ENCODE data around the gene CLDN22.
"Not testable (repeated sequence)": the region's sequence is repeated elsewhere in the genome, so short reads cannot be mapped to it uniquely, and the experiment has no call there.

CLDN22 gene

DNA sequence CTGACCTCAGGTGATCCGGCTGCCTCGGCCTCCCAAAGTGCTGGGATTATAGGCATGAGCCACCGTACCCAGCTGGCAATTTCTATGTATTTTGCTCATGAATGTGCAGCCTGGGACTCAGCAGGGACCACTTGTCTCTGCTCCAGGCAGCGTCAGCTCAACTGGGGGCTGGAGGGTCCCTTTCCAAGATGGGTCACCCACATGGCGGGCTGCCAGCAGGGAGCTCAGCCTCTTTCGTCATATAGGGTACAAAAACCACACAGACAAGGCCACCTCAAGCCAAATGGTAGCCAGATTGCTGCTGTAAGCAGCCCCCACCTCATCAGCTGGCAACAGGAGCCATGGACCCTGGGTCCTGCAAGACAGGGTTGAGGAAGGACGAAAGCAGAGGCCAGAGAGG lies 4.5 kb upstream of the CLDN22 start:
- TF ChIP-seq, protein P1, sequence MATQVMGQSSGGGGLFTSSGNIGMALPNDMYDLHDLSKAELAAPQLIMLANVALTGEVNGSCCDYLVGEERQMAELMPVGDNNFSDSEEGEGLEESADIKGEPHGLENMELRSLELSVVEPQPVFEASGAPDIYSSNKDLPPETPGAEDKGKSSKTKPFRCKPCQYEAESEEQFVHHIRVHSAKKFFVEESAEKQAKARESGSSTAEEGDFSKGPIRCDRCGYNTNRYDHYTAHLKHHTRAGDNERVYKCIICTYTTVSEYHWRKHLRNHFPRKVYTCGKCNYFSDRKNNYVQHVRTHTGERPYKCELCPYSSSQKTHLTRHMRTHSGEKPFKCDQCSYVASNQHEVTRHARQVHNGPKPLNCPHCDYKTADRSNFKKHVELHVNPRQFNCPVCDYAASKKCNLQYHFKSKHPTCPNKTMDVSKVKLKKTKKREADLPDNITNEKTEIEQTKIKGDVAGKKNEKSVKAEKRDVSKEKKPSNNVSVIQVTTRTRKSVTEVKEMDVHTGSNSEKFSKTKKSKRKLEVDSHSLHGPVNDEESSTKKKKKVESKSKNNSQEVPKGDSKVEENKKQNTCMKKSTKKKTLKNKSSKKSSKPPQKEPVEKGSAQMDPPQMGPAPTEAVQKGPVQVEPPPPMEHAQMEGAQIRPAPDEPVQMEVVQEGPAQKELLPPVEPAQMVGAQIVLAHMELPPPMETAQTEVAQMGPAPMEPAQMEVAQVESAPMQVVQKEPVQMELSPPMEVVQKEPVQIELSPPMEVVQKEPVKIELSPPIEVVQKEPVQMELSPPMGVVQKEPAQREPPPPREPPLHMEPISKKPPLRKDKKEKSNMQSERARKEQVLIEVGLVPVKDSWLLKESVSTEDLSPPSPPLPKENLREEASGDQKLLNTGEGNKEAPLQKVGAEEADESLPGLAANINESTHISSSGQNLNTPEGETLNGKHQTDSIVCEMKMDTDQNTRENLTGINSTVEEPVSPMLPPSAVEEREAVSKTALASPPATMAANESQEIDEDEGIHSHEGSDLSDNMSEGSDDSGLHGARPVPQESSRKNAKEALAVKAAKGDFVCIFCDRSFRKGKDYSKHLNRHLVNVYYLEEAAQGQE (IDR thresholded peaks at IDR 0.05; ENCODE audit: insufficient replicate concordance, low read depth) = no peak
- TF ChIP-seq SPI1 (IDR thresholded peaks at IDR 0.05; ENCODE audit: borderline replicate concordance, low read depth) (no peak), POLR2AphosphoS5 (IDR thresholded peaks at IDR 0.05; ENCODE audit: low read depth) (no peak)
- TF ChIP-seq, protein P2, sequence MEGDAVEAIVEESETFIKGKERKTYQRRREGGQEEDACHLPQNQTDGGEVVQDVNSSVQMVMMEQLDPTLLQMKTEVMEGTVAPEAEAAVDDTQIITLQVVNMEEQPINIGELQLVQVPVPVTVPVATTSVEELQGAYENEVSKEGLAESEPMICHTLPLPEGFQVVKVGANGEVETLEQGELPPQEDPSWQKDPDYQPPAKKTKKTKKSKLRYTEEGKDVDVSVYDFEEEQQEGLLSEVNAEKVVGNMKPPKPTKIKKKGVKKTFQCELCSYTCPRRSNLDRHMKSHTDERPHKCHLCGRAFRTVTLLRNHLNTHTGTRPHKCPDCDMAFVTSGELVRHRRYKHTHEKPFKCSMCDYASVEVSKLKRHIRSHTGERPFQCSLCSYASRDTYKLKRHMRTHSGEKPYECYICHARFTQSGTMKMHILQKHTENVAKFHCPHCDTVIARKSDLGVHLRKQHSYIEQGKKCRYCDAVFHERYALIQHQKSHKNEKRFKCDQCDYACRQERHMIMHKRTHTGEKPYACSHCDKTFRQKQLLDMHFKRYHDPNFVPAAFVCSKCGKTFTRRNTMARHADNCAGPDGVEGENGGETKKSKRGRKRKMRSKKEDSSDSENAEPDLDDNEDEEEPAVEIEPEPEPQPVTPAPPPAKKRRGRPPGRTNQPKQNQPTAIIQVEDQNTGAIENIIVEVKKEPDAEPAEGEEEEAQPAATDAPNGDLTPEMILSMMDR (IDR thresholded peaks at IDR 0.05; ENCODE audit: insufficient read depth, low read length) = no peak
- no peak for DNase-seq (ENCODE audit: low read depth in 1 of 2, low spot score in 1 of 2)
- no peak overlapping the region for H3K27ac ChIP-seq (replicated peaks)
- no peaks in the 10 kb centered on the region for H3K27me3 ChIP-seq (ENCODE audit: insufficient read depth, poor library complexity, severe bottlenecking)
- no peak overlapping the region for H3K4me3 ChIP-seq (replicated peaks; ENCODE audit: insufficient read depth, low read length)

DNA sequence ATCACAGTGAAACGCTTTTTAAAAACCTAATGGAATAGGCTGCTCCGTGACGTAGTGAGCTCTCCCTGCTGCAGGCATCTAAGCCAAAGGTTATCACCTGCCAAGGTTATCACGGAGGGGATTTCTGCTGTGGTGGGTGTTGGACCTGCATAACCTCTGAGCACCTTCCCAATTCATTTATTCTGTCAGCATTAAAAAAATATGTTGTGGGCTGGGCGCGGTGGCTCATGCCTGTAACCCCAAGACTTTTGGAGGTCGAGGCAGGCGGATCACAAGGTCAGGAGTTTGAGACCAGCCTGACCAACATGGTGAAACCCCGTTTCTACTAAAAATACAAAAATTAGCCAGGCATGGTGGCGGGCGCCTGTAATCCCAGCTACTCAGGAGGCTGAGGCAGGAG lies 4.0 kb upstream of the CLDN22 start:
- H3K4me3 ChIP-seq (replicated peaks; ENCODE audit: insufficient read depth, low read length); DNase-seq (ENCODE audit: low read depth in 1 of 2, low spot score in 1 of 2): not testable (repeated sequence)

DNA sequence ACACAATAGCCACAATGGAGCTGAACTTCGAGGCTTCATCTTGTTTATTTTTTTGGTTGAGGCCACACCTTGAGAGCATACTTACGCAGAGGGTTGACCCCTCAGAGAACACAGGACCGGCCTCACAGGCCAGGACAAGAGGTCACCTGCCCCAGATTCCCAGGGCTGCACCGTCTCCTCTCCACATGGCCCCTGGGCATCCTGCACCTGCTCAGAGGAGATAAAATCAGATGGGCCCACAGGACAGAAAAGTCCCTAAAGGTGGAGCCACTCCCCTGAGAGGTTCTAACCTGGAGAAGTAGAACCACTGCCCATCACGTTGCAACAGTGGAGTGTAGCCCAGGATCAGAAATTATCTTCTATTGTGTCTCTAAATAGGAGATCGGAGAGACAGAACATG lies 3.2 kb upstream of the CLDN22 start:
- Histone ChIP-seq H3K4me3 (replicated peaks; ENCODE audit: insufficient read depth, low read length) (no peak overlapping the region), H3K27ac (replicated peaks) (no peak overlapping the region), H3K27me3 (ENCODE audit: insufficient read depth, poor library complexity, severe bottlenecking) (no peaks in the 10 kb centered on the region)
- DNase-seq (ENCODE audit: low read depth in 1 of 2, low spot score in 1 of 2) = no peak
- TF ChIP-seq, protein P1 (IDR thresholded peaks at IDR 0.05; ENCODE audit: insufficient replicate concordance, low read depth) = no peak
- TF ChIP-seq SPI1 (IDR thresholded peaks at IDR 0.05; ENCODE audit: borderline replicate concordance, low read depth) (no peak), GABPA (IDR thresholded peaks at IDR 0.05; ENCODE audit: low read depth) (no peak), POLR2AphosphoS5 (IDR thresholded peaks at IDR 0.05; ENCODE audit: low read depth) (no peak)
- TF ChIP-seq, protein P2 (IDR thresholded peaks at IDR 0.05; ENCODE audit: insufficient read depth, low read length) = no peak

More for the DNA sequence above, 4.0 kb upstream of the CLDN22 start:
- not testable (repeated sequence) for H3K27ac ChIP-seq (replicated peaks); H3K27me3 ChIP-seq (ENCODE audit: insufficient read depth, poor library complexity, severe bottlenecking)

DNA sequence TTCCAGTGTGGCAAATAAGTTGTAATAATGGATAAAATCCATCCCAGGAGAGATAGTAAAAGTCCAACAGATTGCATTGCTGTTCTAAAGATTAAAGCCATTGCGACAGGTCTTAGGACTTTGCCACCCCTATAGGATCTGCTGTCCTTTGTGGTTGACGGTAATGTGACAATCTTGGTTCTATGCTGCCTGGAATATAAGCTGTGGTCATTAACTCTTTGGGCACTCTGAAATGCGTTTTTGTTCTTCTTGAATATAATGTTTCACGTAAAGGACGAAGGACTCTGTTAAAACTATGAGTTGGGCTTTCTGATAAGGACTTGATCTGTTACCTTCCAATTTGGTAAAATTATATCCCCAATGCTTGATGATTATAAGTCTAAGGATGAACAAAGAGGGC lies 2.2 kb upstream of the CLDN22 start, which contains the start of gene CLDN24:
Gene CLDN24, minus strand, starts transcription at position 101 of the 400 bp plus-strand sequence. Its CDS starts 0 bp downstream, at position 101.
- TF ChIP-seq, protein P1 (IDR thresholded peaks at IDR 0.05; ENCODE audit: insufficient replicate concordance, low read depth) = no peak
- no peak for TF ChIP-seq GABPA (IDR thresholded peaks at IDR 0.05; ENCODE audit: low read depth)
- no peak for TF ChIP-seq SPI1 (IDR thresholded peaks at IDR 0.05; ENCODE audit: borderline replicate concordance, low read depth)
- no peak for TF ChIP-seq POLR2AphosphoS5 (IDR thresholded peaks at IDR 0.05; ENCODE audit: low read depth)
- TF ChIP-seq, protein P2 (IDR thresholded peaks at IDR 0.05; ENCODE audit: insufficient read depth, low read length) = no peak
- Histone ChIP-seq H3K27ac (replicated peaks) (no peak within 1 kb of the TSS), H3K4me3 (replicated peaks; ENCODE audit: insufficient read depth, low read length) (no peak within 1 kb of the TSS), H3K27me3 (ENCODE audit: insufficient read depth, poor library complexity, severe bottlenecking) (no peaks in the 10 kb centered on the region)
- no peak for DNase-seq (ENCODE audit: low read depth in 1 of 2, low spot score in 1 of 2)

All from HL-60 (cell line).